Liver (tissue), 9 donors: Measurements from ENCODE around the gene C1S. TPM values are rescaled to one million over a fixed set of nuclear protein-coding genes. Genes with fewer than 3 reads are reported as not detected.

Experiments used
- DNase-seq: peaks from one replicate; pipeline ENCODE4 v3.0.0-alpha.2; 2017; ENCODE audit warnings: low spot score
- H3K27ac ChIP-seq, 2 donors: one replicate each; pipeline ENCODE4 v1.7.0; 2013; ENCODE audit warnings: inconsistent platforms in 2 of 2, low read length in 2 of 2, control low read depth in 1 of 2, low read depth in 1 of 2, mild to moderate bottlenecking in 1 of 2
- H3K27me3 ChIP-seq, 4 donors: one replicate each; pipeline versions ENCODE4 v1.6.1 to v1.7.0; 2013; ENCODE audit warnings: low read length in 3 of 4, inconsistent platforms in 1 of 4, mild to moderate bottlenecking in 1 of 4, moderate library complexity in 1 of 4; ENCODE audit not compliant: control insufficient read depth in 4 of 4, insufficient read depth in 4 of 4
- H3K36me3 ChIP-seq, 4 donors: one replicate each; pipeline versions ENCODE4 v1.6.1 to v1.7.0; 2013; ENCODE audit warnings: low read length in 3 of 4, mild to moderate bottlenecking in 3 of 4, low read depth in 1 of 4, moderate library complexity in 1 of 4; ENCODE audit not compliant: control insufficient read depth in 4 of 4, insufficient read depth in 3 of 4
- H3K4me1 ChIP-seq, 4 donors: one replicate each; pipeline versions ENCODE4 v1.6.1 to v1.7.0; 2013; ENCODE audit warnings: low read length in 3 of 4, mild to moderate bottlenecking in 3 of 4, moderate library complexity in 1 of 4; ENCODE audit not compliant: control insufficient read depth in 4 of 4, insufficient read depth in 4 of 4
- H3K4me3 ChIP-seq, 3 donors: one replicate each; pipeline versions ENCODE4 v1.6.1 to v1.7.0; 2013; ENCODE audit warnings: low read length in 3 of 3, control low read depth in 1 of 3, low read depth in 1 of 3, mild to moderate bottlenecking in 1 of 3
- H3K9ac ChIP-seq, 2 donors: one replicate each; pipeline ENCODE4 v1.7.0; 2013; ENCODE audit warnings: low read length in 2 of 2, mild to moderate bottlenecking in 2 of 2, moderate library complexity in 2 of 2, control low read depth in 1 of 2, low read depth in 1 of 2
- H3K9me3 ChIP-seq, 4 donors: one replicate each; pipeline versions ENCODE4 v1.6.1 to v1.7.0; 2013; ENCODE audit warnings: low read length in 3 of 4; ENCODE audit not compliant: control insufficient read depth in 4 of 4
- EGR1 ChIP-seq, 2 donors: IDR thresholded peaks; 2 replicates each; pipeline ENCODE4 v1.6.1; 2016 to 2018; ENCODE audit warnings: antibody characterized with exemption in 2 of 2, low read depth in 2 of 2
- FOXA1 ChIP-seq: IDR thresholded peaks from 2 replicates; pipeline ENCODE4 v1.6.1; 2016; ENCODE audit warnings: antibody characterized with exemption
- FOXA2 ChIP-seq: IDR thresholded peaks from 2 replicates; pipeline ENCODE4 v1.6.1; 2016; ENCODE audit warnings: antibody characterized with exemption
- GABPA ChIP-seq, 2 donors: IDR thresholded peaks in 1 of 2; conservative IDR thresholded peaks in 1 of 2; 2 replicates each; pipeline ENCODE4 v1.6.1; 2016; ENCODE audit warnings: antibody characterized with exemption in 2 of 2, mild to moderate bottlenecking in 1 of 2, moderate library complexity in 1 of 2
- HNF4A ChIP-seq, 2 donors: conservative IDR thresholded peaks; 2 replicates each; pipeline ENCODE4 v1.6.1; 2016; ENCODE audit warnings: antibody characterized with exemption in 2 of 2, mild to moderate bottlenecking in 2 of 2
- HNF4G ChIP-seq: IDR thresholded peaks from 2 replicates; pipeline ENCODE4 v1.6.1; 2016; ENCODE audit warnings: antibody characterized with exemption
- JUND ChIP-seq, 2 donors: IDR thresholded peaks; 2 replicates each; pipeline ENCODE4 v1.6.1; 2016; ENCODE audit warnings: antibody characterized with exemption in 2 of 2
- RAD21 ChIP-seq, 2 donors: IDR thresholded peaks; 2 replicates each; pipeline ENCODE4 v1.6.1; 2016; ENCODE audit warnings: antibody characterized with exemption in 2 of 2, mild to moderate bottlenecking in 2 of 2
- RXRA ChIP-seq, 2 donors: IDR thresholded peaks; 2 replicates each; pipeline ENCODE4 v1.6.1; 2017 to 2018; ENCODE audit warnings: antibody characterized with exemption in 2 of 2, mild to moderate bottlenecking in 1 of 2
- SP1 ChIP-seq: IDR thresholded peaks from 2 replicates; pipeline ENCODE4 v1.6.1; 2018; ENCODE audit warnings: antibody characterized with exemption, mild to moderate bottlenecking
- TAF1 ChIP-seq: conservative IDR thresholded peaks from 2 replicates; pipeline ENCODE4 v1.6.1; 2016; ENCODE audit warnings: antibody characterized with exemption, mild to moderate bottlenecking
- YY1 ChIP-seq: IDR thresholded peaks from 2 replicates; pipeline ENCODE4 v1.6.1; 2016; ENCODE audit warnings: antibody characterized with exemption, mild to moderate bottlenecking
- WGBS: extraction: QIAGEN DNeasy Blood & Tissue Kit; methylation state at CpG from one replicate; pipeline ENCODE4 v1.1.7; 2013; 5-methylcytosine and 5-hydroxymethylcytosine counted together
- polyA plus RNA-seq, 2 donors: library from polyadenylated mRNA; stranded (reverse) in 1 of 2; unstranded in 1 of 2; fragments of 200-250 nt in 1 of 2; fragments of >200 nt in 1 of 2; fragmentation: Nextera tagmentation in 1 of 2; extraction: Ambion mirVana in 1 of 2; gene quantifications; one replicate each; pipeline versions ENCODE4 v1.2.1 to v1.2.3, GENCODE V29; 2013 to 2015
- total RNA-seq, 2 donors: library from RNA; depleted of rRNA; stranded (reverse); fragments of >200 nt; gene quantifications; one replicate each; pipeline ENCODE4 v1.2.3, GENCODE V29; 2014
- TF ChIP-seq, protein P1 (sequence below): IDR thresholded peaks from 2 replicates; pipeline ENCODE4 v1.6.1; 2016; ENCODE audit warnings: antibody characterized with exemption
- TF ChIP-seq, protein P2 (sequence below): IDR thresholded peaks from 2 replicates; pipeline ENCODE4 v1.6.1; 2016; ENCODE audit warnings: antibody characterized with exemption
- TF ChIP-seq, protein P3 (sequence below): fragments of 150-350 bp; IDR thresholded peaks from 2 replicates; pipeline ENCODE4 v1.5.1; 2017; ENCODE audit warnings: improper control_type of control experiment, low read depth, low read length; ENCODE audit not compliant: missing input control
- TF ChIP-seq, protein P4 (sequence below): IDR thresholded peaks from 2 replicates; pipeline ENCODE4 v1.6.1; 2016; ENCODE audit warnings: antibody characterized with exemption, mild to moderate bottlenecking
- donor health status: healthy.
- donor health status: healthy.
- donor health status: healthy.
- donor health status: healthy.
- donor health status: healthy.

The C1S gene
- total and polyA plus RNA-seq, 4 donors: 267 to 2,029 (median 1,568) TPM

DNA sequence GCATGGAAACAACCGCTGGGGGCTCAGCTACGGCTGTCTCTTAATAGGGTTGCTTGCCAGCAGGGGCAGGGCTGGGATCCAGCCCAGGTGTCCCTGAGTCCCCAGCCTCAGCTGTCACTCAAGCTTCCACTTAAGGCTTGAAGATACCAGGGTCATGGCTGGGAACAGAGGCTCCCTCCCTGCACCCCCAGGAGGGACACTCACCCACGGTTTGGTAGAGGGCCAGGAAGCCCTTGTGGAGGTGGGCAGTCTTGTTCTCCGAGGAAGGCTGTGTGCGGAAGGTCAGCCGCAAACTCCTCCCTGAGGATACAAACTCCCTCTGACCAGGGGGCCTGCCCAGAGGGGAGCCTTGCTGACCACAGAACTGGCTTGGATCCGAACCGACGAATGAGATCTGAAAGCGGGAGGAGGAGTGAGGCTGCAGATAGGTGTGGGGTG is 41.2 kb downstream of the C1S start:
- no peak for DNase-seq
- Histone ChIP-seq H3K4me1 (peaks cover 3 to 22% (median 15%) of the 10 kb centered on the region in 4 donors), H3K36me3 (peaks cover 8 to 42% (median 25%) of the 10 kb centered on the region in 4 donors), H3K9ac (no peak overlapping the region), H3K27ac (no peak overlapping the region), H3K4me3 (no peak overlapping the region), H3K27me3 (no peaks in the 10 kb centered on the region), H3K9me3 (no peaks in the 10 kb centered on the region)
- 88% methylated on average over 10 of the region's 10 CpGs for WGBS
- TF ChIP-seq SP1 (no peak), FOXA2 (no peak), TAF1 (no peak), HNF4G (no peak), FOXA1 (no peak), EGR1 (IDR thresholded peaks at IDR 0.05; ENCODE audit: low read depth in 2 of 2) (no peak), HNF4A (conservative IDR thresholded peaks at IDR 0.05) (no peak), JUND (IDR thresholded peaks at IDR 0.05) (no peak), RAD21 (IDR thresholded peaks at IDR 0.05) (no peak), GABPA (IDR thresholded peaks at IDR 0.05 in 1 of 2, conservative IDR thresholded peaks at IDR 0.05 in 1 of 2) (no peak), RXRA (IDR thresholded peaks at IDR 0.05) (no peak), YY1 (no peak)
- TF ChIP-seq, protein P1, sequence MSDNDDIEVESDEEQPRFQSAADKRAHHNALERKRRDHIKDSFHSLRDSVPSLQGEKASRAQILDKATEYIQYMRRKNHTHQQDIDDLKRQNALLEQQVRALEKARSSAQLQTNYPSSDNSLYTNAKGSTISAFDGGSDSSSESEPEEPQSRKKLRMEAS: no peak
- TF ChIP-seq, protein P2, sequence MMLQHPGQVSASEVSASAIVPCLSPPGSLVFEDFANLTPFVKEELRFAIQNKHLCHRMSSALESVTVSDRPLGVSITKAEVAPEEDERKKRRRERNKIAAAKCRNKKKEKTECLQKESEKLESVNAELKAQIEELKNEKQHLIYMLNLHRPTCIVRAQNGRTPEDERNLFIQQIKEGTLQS: no peak
- TF ChIP-seq, protein P3, sequence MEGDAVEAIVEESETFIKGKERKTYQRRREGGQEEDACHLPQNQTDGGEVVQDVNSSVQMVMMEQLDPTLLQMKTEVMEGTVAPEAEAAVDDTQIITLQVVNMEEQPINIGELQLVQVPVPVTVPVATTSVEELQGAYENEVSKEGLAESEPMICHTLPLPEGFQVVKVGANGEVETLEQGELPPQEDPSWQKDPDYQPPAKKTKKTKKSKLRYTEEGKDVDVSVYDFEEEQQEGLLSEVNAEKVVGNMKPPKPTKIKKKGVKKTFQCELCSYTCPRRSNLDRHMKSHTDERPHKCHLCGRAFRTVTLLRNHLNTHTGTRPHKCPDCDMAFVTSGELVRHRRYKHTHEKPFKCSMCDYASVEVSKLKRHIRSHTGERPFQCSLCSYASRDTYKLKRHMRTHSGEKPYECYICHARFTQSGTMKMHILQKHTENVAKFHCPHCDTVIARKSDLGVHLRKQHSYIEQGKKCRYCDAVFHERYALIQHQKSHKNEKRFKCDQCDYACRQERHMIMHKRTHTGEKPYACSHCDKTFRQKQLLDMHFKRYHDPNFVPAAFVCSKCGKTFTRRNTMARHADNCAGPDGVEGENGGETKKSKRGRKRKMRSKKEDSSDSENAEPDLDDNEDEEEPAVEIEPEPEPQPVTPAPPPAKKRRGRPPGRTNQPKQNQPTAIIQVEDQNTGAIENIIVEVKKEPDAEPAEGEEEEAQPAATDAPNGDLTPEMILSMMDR: no peak
- TF ChIP-seq, protein P4, sequence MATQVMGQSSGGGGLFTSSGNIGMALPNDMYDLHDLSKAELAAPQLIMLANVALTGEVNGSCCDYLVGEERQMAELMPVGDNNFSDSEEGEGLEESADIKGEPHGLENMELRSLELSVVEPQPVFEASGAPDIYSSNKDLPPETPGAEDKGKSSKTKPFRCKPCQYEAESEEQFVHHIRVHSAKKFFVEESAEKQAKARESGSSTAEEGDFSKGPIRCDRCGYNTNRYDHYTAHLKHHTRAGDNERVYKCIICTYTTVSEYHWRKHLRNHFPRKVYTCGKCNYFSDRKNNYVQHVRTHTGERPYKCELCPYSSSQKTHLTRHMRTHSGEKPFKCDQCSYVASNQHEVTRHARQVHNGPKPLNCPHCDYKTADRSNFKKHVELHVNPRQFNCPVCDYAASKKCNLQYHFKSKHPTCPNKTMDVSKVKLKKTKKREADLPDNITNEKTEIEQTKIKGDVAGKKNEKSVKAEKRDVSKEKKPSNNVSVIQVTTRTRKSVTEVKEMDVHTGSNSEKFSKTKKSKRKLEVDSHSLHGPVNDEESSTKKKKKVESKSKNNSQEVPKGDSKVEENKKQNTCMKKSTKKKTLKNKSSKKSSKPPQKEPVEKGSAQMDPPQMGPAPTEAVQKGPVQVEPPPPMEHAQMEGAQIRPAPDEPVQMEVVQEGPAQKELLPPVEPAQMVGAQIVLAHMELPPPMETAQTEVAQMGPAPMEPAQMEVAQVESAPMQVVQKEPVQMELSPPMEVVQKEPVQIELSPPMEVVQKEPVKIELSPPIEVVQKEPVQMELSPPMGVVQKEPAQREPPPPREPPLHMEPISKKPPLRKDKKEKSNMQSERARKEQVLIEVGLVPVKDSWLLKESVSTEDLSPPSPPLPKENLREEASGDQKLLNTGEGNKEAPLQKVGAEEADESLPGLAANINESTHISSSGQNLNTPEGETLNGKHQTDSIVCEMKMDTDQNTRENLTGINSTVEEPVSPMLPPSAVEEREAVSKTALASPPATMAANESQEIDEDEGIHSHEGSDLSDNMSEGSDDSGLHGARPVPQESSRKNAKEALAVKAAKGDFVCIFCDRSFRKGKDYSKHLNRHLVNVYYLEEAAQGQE: no peak

DNA sequence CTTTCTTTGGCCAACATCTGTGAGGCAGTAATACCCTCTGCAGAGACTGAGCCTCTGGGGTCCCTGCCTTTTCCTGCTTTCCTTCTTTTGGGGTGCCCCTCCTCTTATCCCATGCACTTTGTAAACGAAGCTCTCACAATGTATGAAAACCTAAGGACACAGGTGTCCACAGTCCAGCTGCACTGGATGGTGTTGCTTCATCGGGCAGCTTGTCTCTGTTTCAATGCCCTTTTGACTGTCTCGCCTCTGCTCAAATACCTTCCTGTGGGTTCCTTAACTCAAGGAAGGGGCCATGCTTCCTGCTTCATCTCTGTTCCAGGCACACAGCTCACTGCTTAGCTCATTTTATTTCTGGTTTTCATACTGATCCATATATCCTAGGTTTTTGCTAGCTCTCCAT is 42.1 kb downstream of the C1S start:
- Histone ChIP-seq H3K27ac (peak overlapping the region in 1 of 2 donors; percentile 29), H3K9ac (no peak overlapping the region), H3K4me1 (peaks cover 3 to 26% (median 18%) of the 10 kb centered on the region in 4 donors), H3K27me3 (no peaks in the 10 kb centered on the region), H3K9me3 (no peaks in the 10 kb centered on the region), H3K4me3 (no peak overlapping the region), H3K36me3 (peaks cover 8 to 38% (median 24%) of the 10 kb centered on the region in 4 donors)
- no peak for DNase-seq
- WGBS: 66% methylated on average over 3 of the region's 3 CpGs
- TF ChIP-seq, protein P2: no peak
